ENCODE data around the gene ACAP3. TPM values are rescaled to one million over a fixed set of nuclear protein-coding genes. Genes with fewer than 3 reads are reported as not detected.

ACAP3 gene
- total and polyA plus RNA-seq, 3 experiments from 2014 or later: 6.9 to 38.8 (median 36.4) TPM

- peaks cover 15 to 38% (median 17%) of the 10 kb centered on the region in 3 donors for H3K4me1 Mint-ChIP-seq
- Histone ChIP-seq H3K27me3 (ENCODE audit: insufficient read depth, low read length, poor library complexity, severe bottlenecking) (no peaks in the 10 kb centered on the region), H3K36me3 (ENCODE audit: insufficient read depth, low read length) (no peaks in the 10 kb centered on the region), H3K27ac (ENCODE audit: low read depth, low read length) (peak overlapping the region; percentile 57), H3K4me3 (ENCODE audit: low read length) (peak overlapping the region; percentile 62), H3K9me3 (ENCODE audit: low read length) (no peaks in the 10 kb centered on the region), H3K4me1 (ENCODE audit: insufficient read depth, low read length) (peaks cover 39% of the 10 kb centered on the region)
- peak overlapping the region; percentile 84 to 93 (median 87) for H3K4me3 Mint-ChIP-seq
- no peaks in the 10 kb centered on the region for H3K9me3 Mint-ChIP-seq
- CTCF ChIA-PET: interaction anchor here (1.1 to 1.2 kb wide), 2 partner anchors 65 to 185 kb away, joined by 3 read pairs; no protein-coding TSS in a partner anchor
- peak overlapping the region; percentile 72 to 94 (median 86) for H3K27ac Mint-ChIP-seq
- DNase-seq: peak in 1 of 5 donors; percentile 10
- peaks cover 0 to 18% (median 0%) of the 10 kb centered on the region in 3 donors for H3K36me3 Mint-ChIP-seq
- POLR2A ChIA-PET: no interaction called here
- no peaks in the 10 kb centered on the region for H3K27me3 Mint-ChIP-seq
Observed at GRCh38 chr1:1307261-1307922, 338 bp downstream of the ACAP3 start.

GRCh38 chr1:1306661-1307260 lies 969 bp downstream of the ACAP3 start:
- Histone ChIP-seq H3K9me3 (ENCODE audit: low read length) (no peaks in the 10 kb centered on the region), H3K27me3 (ENCODE audit: insufficient read depth, low read length, poor library complexity, severe bottlenecking) (no peaks in the 10 kb centered on the region), H3K4me1 (ENCODE audit: insufficient read depth, low read length) (peaks cover 39% of the 10 kb centered on the region), H3K4me3 (ENCODE audit: low read length) (peak overlapping the region; percentile 62), H3K36me3 (ENCODE audit: insufficient read depth, low read length) (no peaks in the 10 kb centered on the region), H3K27ac (ENCODE audit: low read depth, low read length) (peak overlapping the region; percentile 57)
- Mint-ChIP-seq H3K4me3 (peak overlapping the region; percentile 84 to 93 (median 87)), H3K27ac (peak overlapping the region; percentile 72 to 94 (median 86)), H3K27me3 (no peaks in the 10 kb centered on the region), H3K4me1 (peaks cover 15 to 38% (median 17%) of the 10 kb centered on the region in 3 donors), H3K9me3 (no peaks in the 10 kb centered on the region), H3K36me3 (peaks cover 0 to 15% (median 0%) of the 10 kb centered on the region in 3 donors)
- POLR2A ChIA-PET: no interaction called here
- CTCF ChIA-PET: interaction anchor here (1.1 to 1.2 kb wide), 2 partner anchors 65 to 184 kb away, joined by 3 read pairs; no protein-coding TSS in a partner anchor
- DNase-seq: no peak

GRCh38 chr1:1306070-1306660 lies 1.6 kb downstream of the ACAP3 start:
- Histone ChIP-seq H3K27me3 (ENCODE audit: insufficient read depth, low read length, poor library complexity, severe bottlenecking) (no peaks in the 10 kb centered on the region), H3K9me3 (ENCODE audit: low read length) (no peaks in the 10 kb centered on the region), H3K36me3 (ENCODE audit: insufficient read depth, low read length) (no peaks in the 10 kb centered on the region), H3K27ac (ENCODE audit: low read depth, low read length) (peak overlapping the region; percentile 72), H3K4me3 (ENCODE audit: low read length) (peak overlapping the region; percentile 62), H3K4me1 (ENCODE audit: insufficient read depth, low read length) (peaks cover 39% of the 10 kb centered on the region)
- ChIA-PET POLR2A (no interaction called here), CTCF (interaction anchor here (1.1 to 1.2 kb wide), 2 partner anchors 42 to 66 kb away, joined by 3 to 7 read pairs; no protein-coding TSS in a partner anchor)
- no peaks in the 10 kb centered on the region for H3K9me3 Mint-ChIP-seq
- H3K4me3 Mint-ChIP-seq: peak overlapping the region; percentile 84 to 93 (median 87)
- H3K36me3 Mint-ChIP-seq: peaks cover 0 to 9% (median 0%) of the 10 kb centered on the region in 3 donors
- no peaks in the 10 kb centered on the region for H3K27me3 Mint-ChIP-seq
- no peak for DNase-seq
- H3K4me1 Mint-ChIP-seq: peaks cover 15 to 38% (median 17%) of the 10 kb centered on the region in 3 donors
- H3K27ac Mint-ChIP-seq: peak overlapping the region; percentile 47 to 94 (median 86)

- Histone ChIP-seq H3K36me3 (ENCODE audit: insufficient read depth, low read length) (no peaks in the 10 kb centered on the region), H3K27ac (ENCODE audit: low read depth, low read length) (peak overlapping the region; percentile 72), H3K4me1 (ENCODE audit: insufficient read depth, low read length) (peaks cover 39% of the 10 kb centered on the region), H3K27me3 (ENCODE audit: insufficient read depth, low read length, poor library complexity, severe bottlenecking) (no peaks in the 10 kb centered on the region), H3K9me3 (ENCODE audit: low read length) (no peaks in the 10 kb centered on the region), H3K4me3 (ENCODE audit: low read length) (peak overlapping the region; percentile 62)
- ChIA-PET POLR2A (interaction anchor here (0.9 to 1.0 kb wide), 2 partner anchors 14 to 32 kb away, joined by 3 read pairs; partner anchors contain the start of gene UBE2J2), CTCF (interaction anchor here (1.0 to 1.9 kb wide), 7 partner anchors 9 to 200 kb away, joined by 3 to 12 read pairs (median 6); partner anchors contain the start of gene AURKAIP1)
- peaks cover 15 to 38% (median 17%) of the 10 kb centered on the region in 3 donors for H3K4me1 Mint-ChIP-seq
- DNase-seq: peak; percentile 63 to 87 (median 66)
- peak overlapping the region in 7 of 8 donors; percentile 73 to 94 (median 85) for H3K27ac Mint-ChIP-seq
- H3K36me3 Mint-ChIP-seq: peaks cover 0 to 5% (median 0%) of the 10 kb centered on the region in 3 donors
- peak overlapping the region; percentile 84 to 93 (median 87) for H3K4me3 Mint-ChIP-seq
- H3K27me3 Mint-ChIP-seq: no peaks in the 10 kb centered on the region
- no peaks in the 10 kb centered on the region for H3K9me3 Mint-ChIP-seq
Observed at GRCh38 chr1:1305300-1306069, 2.2 kb downstream of the ACAP3 start.

GRCh38 chr1:1304331-1305299 lies 3.1 kb downstream of the ACAP3 start:
- Histone ChIP-seq H3K27me3 (ENCODE audit: insufficient read depth, low read length, poor library complexity, severe bottlenecking) (no peaks in the 10 kb centered on the region), H3K4me3 (ENCODE audit: low read length) (peak overlapping the region; percentile 56), H3K9me3 (ENCODE audit: low read length) (no peaks in the 10 kb centered on the region), H3K27ac (ENCODE audit: low read depth, low read length) (peak overlapping the region; percentile 72), H3K4me1 (ENCODE audit: insufficient read depth, low read length) (peaks cover 37% of the 10 kb centered on the region), H3K36me3 (ENCODE audit: insufficient read depth, low read length) (no peaks in the 10 kb centered on the region)
- CTCF ChIA-PET: interaction anchor here (1.0 to 1.9 kb wide), 7 partner anchors 10 to 201 kb away, joined by 3 to 12 read pairs (median 6); partner anchors contain the start of gene AURKAIP1
- H3K36me3 Mint-ChIP-seq: peaks cover 0 to 4% (median 0%) of the 10 kb centered on the region in 3 donors
- H3K4me3 Mint-ChIP-seq: peak overlapping the region in 6 of 7 donors; percentile 47 to 93 (median 86)
- POLR2A ChIA-PET: interaction anchor here (0.9 to 1.0 kb wide), 2 partner anchors 13 to 31 kb away, joined by 3 read pairs; partner anchors contain the start of gene UBE2J2
- no peaks in the 10 kb centered on the region for H3K27me3 Mint-ChIP-seq
- peaks cover 15 to 31% (median 22%) of the 10 kb centered on the region in 3 donors for H3K4me1 Mint-ChIP-seq
- peak overlapping the region in 3 of 8 donors; percentile 80 to 94 (median 85) for H3K27ac Mint-ChIP-seq
- H3K9me3 Mint-ChIP-seq: no peaks in the 10 kb centered on the region
- no peak for DNase-seq

GRCh38 chr1:1303736-1304135 lies 4.0 kb downstream of the ACAP3 start:
- no peak overlapping the region for H3K4me3 Mint-ChIP-seq
- Histone ChIP-seq H3K4me1 (ENCODE audit: insufficient read depth, low read length) (peaks cover 31% of the 10 kb centered on the region), H3K27ac (ENCODE audit: low read depth, low read length) (no peak overlapping the region), H3K27me3 (ENCODE audit: insufficient read depth, low read length, poor library complexity, severe bottlenecking) (no peaks in the 10 kb centered on the region), H3K9me3 (ENCODE audit: low read length) (no peaks in the 10 kb centered on the region), H3K36me3 (ENCODE audit: insufficient read depth, low read length) (no peaks in the 10 kb centered on the region), H3K4me3 (ENCODE audit: low read length) (no peak overlapping the region)
- peak overlapping the region in 1 of 8 donors; percentile 32 for H3K27ac Mint-ChIP-seq
- no peaks in the 10 kb centered on the region for H3K9me3 Mint-ChIP-seq
- no peaks in the 10 kb centered on the region for H3K27me3 Mint-ChIP-seq
- DNase-seq: no peak
- peaks cover 0 to 4% (median 0%) of the 10 kb centered on the region in 3 donors for H3K36me3 Mint-ChIP-seq
- POLR2A ChIA-PET: no interaction called here
- peaks cover 15 to 26% (median 22%) of the 10 kb centered on the region in 3 donors for H3K4me1 Mint-ChIP-seq
- CTCF ChIA-PET: no interaction called here

All from CD8-positive, alpha-beta memory T cell (primary cell).